CD4-positive, alpha-beta T cell treated with Interleukin-2 at 100 ng/mL for 4 hours (primary cell): ENCODE data around the gene TECR.
"Not testable (repeated sequence)": the region's sequence is repeated elsewhere in the genome, so short reads cannot be mapped to it uniquely, and the experiment has no call there.

ENCODE experiments used
- DNase-seq: peaks from one replicate; pipeline ENCODE4 v3.0.0-alpha.2; 2020; ENCODE audit warnings: low spot score

Gene TECR

DNA sequence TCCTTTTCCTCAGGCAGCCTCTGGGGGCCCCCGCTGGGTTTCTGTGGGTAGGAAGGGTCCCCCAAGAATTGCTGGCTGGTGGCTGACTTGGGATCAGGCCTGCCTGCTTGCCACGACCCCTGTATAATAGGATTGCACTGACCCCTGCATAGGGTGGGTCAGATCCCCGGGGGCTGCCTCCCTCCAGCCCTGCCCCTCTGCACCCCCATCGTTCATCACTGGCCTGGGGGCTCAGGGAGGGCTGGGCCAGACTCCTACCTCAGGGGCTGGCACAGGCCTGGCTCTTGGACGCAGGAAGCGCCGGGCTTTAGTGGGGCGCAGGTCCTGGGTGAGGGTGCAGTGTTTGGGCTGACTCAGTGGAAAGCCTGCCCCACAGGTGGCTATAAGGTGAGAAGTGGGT lies 31.9 kb downstream of the TECR start:
- DNase-seq: no peak

GRCh38 chr19:14561847-14562351 lies 32.5 kb downstream of the TECR start:
- no peak for DNase-seq

- no peak for DNase-seq
These were observed 33.5 kb downstream of the TECR start for GRCh38 chr19:14562660-14563589.

DNA sequence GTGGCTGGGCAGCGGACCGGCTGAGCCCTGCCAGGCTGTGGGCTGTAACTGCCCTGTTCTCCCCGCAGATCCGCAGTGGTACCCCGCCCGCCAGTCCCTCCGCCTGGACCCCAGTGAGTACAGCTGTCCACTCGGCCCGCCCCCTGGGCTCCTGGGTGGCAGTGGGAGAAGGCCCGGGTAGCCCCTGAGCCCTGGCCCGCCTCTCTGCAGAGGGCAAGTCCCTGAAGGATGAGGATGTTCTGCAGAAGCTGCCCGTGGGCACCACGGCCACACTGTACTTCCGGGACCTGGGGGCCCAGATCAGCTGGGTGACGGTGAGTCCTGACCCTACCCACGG lies 34.2 kb downstream of the TECR start:
- no peak for DNase-seq

DNA sequence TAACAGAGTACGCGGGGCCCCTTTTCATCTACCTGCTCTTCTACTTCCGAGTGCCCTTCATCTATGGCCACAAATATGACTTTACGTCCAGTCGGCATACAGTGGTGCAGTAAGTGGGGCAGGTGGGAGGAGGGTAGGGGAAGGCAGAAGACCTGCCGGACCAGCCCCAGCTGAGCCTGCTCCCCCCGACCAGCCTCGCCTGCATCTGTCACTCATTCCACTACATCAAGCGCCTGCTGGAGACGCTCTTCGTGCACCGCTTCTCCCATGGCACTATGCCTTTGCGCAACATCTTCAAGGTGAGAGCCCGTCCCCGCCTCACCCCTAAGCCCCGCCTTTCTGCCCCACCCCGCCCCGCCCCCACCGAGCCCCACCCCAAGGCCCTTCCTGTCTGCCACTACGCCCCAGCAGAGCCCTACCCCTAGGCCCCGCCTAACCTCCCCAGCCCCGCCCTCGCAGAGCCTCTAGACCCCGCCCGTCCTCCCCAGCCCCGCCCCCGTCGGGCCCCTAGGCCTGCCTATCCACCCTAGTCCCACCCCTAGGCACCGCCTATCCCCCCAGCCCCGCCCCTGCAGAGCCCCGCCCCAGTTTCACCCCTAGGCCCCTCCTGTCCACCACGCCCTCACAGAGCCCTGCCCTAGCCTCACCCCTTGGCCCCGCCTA lies 34.7 kb downstream of the TECR start:
- DNase-seq: no peak

DNA sequence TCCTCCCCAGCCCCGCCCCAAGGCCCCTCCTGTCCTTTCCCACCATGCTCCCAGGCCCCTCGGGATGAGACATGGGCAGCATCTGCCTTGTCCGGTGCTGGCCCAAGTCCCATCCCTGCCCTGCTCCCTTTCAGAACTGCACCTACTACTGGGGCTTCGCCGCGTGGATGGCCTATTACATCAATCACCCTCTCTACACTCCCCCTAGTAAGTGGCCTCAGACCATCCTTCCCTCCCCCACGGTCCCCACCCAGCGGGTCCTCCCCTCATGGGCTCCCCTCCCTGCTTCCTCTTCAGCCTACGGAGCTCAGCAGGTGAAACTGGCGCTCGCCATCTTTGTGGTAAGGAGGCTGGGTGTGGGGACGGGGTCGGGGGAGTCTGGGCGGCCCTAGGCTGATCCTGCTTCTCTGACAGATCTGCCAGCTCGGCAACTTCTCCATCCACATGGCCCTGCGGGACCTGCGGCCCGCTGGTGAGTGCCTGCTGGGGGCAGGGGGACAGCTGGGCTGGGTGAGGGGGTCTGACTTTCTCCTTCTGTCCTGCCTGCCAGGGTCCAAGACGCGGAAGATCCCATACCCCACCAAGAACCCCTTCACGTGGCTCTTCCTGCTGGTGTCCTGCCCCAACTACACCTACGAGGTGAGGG lies 35.4 kb downstream of the TECR start:
- not testable (repeated sequence) for DNase-seq

GRCh38 chr19:14565298-14565679 lies 35.9 kb downstream of the TECR start:
- no peak for DNase-seq

GRCh38 chr19:14565765-14566711 lies 36.6 kb downstream of the TECR start:
- no peak for DNase-seq

DNA sequence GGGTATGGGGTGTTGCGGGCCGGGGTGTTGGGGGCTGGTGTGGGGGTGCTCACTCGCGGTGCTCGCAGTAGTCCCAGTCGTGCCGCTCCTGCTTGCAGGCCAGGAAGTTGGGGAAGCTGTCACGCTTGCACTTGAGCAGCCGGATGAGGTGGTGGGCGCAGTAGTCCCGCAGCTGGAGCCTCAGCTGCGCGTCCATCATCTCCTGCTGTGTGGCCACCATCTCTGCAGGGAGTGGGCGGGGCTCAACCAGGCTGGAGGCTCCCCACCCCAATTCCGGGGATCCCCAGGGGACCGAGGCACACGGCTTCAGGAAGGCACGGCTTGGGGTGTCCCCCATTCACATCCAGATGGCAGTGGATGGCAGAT lies 37.3 kb downstream of the TECR start:
- DNase-seq: no peak

- DNase-seq: no peak
These were observed 37.7 kb downstream of the TECR start for GRCh38 chr19:14567079-14567478.

- DNase-seq: no peak
These were observed 41.6 kb downstream of the TECR start for GRCh38 chr19:14570864-14571527.

- peak; percentile 94 for DNase-seq
These were observed 42.5 kb downstream of the TECR start, which contains the start of gene NDUFB7 for GRCh38 chr19:14571695-14572490. Gene NDUFB7 (minus strand): TSS chr19:14572066. CDS start chr19:14572000, 66 bp downstream.

- no peak for DNase-seq
These were observed 46.1 kb downstream of the TECR start for GRCh38 chr19:14575428-14575980.

DNA sequence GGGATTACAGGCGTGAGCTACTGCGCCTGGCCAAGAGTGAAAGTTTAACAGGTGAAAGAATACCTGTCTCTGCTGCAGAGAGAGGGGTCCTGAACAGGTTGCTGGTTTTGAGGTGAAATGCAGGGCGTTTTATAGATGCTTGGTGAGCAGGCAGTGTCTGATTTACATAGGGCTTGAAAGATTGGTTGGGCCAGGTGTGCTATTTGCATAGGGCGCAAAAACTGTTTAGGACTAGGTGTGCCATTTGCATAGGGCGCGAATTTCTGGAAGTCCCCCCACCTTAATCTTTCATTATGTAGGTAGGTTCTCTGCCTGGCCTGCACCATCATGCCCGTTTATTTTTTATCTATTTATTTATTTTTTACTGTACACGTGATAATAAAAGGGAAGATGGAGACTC lies 47.0 kb downstream of the TECR start:
- no peak for DNase-seq

GRCh38 chr19:14577264-14577663 lies 47.9 kb downstream of the TECR start:
- no peak for DNase-seq

DNA sequence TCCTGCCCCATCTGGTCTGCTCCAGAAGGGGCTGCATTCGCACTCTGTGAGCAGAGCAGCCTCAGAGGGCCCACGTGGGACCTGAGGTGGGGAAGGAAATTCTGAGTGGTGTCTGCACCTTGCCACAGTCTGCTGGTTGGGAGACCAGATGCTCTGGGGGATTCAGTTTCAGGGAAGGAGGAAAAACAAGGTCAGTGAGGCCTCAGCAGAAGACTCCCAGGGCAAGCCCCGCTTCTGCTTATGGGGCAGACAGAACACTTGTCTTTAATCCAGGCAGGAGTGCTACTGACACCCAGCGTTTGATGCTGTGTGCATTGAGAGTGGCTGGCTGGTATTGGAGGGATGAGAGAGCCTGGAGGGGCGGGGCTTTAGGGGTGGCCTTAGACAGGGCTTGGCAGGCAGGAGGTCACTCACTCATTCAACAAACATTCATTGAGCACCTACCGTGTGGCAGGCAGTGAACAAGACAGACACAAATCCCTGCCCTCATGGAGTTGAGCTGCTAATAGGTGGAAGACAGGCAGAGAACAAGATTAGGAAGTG lies 48.6 kb downstream of the TECR start:
- no peak for DNase-seq

- DNase-seq: no peak
These were observed 51.3 kb downstream of the TECR start for GRCh38 chr19:14580623-14581237.

DNA sequence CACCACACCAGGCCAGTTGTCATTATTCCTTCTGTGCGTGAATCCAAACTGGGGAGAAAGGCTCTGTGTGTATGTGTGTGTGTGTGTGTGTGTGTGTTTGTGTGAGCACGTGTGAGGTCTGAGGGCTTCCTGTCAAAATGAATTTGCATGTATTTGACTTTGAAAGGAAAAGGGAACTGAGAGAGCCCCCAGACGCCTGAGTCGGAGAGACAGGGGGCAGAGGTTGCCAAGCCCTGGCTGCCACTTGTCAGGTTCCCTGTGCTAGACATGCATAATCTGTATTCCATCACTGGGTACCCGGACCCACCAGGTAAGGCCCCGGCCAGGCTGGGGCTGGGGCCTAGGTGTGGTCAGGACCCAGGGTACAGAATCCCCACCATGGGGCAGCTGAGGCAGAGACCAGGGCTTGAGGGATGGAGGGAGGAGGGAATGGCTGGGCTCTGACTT lies 53.5 kb downstream of the TECR start, which contains the start of gene CLEC17A:
CLEC17A (plus strand) TSS at position 191 of the 447 bp plus-strand sequence; CDS start at position 268, 77 bp downstream.
- DNase-seq: no peak

GRCh38 chr19:14584372-14584771 lies 55.0 kb downstream of the TECR start:
- not testable (repeated sequence) for DNase-seq
